Ovary (tissue), 3 donors: ENCODE measurements around the gene SLC25A30.
"Not testable (repeated sequence)": the region's sequence is repeated elsewhere in the genome, so short reads cannot be mapped to it uniquely, and the experiment has no call there.

ENCODE experiments used
- EP300 ChIP-seq: sonication (generic); formaldehyde crosslinking; IDR thresholded peaks from one replicate; pipeline ENCODE4 v1.6.1; 2017; ENCODE audit warnings: antibody characterized with exemption
- TF ChIP-seq, protein P1 (sequence below), 3 donors: fragments of 450-650 bp in 2 of 3; fragments of 200-600 bp in 1 of 3; IDR thresholded peaks; one replicate each; pipeline versions ENCODE4 v1.5.1 to v1.8.0; 2016 to 2022; ENCODE audit warnings: antibody characterized with exemption in 3 of 3, mild to moderate bottlenecking in 1 of 3
- donor health status: DM: no; HTN: no; CAD: no.

DNA sequence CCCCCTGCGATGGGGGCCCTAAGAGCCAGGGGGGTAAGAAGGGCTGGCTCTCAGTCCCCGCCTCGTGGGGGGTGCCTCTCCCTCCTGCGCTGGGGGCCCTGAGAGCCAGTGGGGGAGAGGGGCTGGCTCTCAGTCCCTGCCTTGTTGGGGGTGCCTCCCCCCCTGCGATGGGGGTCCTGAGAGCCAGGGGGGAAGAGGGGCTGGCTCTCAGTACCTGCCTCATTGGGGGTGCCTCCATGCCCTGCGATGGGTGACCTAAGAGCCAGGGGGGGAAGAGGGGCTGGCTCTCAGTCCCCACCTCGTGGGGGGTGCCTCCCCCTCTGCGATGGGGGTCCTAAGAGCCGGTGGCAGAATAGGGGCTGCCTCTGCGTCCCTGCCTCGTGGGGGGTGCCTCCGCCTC, 40.9 kb downstream of the SLC25A30 start:
- not testable (repeated sequence) for TF ChIP-seq EP300
- TF ChIP-seq, protein P1, sequence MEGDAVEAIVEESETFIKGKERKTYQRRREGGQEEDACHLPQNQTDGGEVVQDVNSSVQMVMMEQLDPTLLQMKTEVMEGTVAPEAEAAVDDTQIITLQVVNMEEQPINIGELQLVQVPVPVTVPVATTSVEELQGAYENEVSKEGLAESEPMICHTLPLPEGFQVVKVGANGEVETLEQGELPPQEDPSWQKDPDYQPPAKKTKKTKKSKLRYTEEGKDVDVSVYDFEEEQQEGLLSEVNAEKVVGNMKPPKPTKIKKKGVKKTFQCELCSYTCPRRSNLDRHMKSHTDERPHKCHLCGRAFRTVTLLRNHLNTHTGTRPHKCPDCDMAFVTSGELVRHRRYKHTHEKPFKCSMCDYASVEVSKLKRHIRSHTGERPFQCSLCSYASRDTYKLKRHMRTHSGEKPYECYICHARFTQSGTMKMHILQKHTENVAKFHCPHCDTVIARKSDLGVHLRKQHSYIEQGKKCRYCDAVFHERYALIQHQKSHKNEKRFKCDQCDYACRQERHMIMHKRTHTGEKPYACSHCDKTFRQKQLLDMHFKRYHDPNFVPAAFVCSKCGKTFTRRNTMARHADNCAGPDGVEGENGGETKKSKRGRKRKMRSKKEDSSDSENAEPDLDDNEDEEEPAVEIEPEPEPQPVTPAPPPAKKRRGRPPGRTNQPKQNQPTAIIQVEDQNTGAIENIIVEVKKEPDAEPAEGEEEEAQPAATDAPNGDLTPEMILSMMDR (IDR thresholded peaks at IDR 0.05): not testable (repeated sequence)
